ENCODE data around the gene MCF2L2.

DNA sequence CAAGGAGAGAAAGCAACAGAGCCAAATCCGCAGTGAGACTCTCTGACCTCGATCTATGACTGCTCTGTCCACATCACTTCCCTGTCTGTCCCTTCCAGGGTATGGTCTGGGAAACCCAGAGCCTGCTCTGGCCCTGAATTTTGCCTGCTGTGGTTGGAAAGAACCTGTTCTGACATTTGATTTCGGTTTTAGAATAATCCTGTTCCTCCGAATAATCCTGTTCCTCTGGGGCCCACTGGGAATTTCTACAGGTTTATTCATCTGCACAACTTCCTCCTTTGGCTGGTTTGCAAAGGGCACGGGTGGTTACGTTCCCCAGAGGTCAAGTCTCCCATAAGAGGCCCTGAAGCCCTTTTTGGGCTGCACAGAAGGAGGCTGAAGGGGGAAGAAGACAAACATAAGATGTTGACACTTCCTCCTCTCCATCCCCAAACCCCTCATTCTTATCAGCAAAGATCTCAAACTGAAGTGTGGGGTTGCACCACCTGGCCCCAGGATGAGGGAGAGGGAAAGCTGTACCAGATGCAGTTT is 276.5 kb downstream of the MCF2L2 start:
- TF ChIP-seq, protein P1, sequence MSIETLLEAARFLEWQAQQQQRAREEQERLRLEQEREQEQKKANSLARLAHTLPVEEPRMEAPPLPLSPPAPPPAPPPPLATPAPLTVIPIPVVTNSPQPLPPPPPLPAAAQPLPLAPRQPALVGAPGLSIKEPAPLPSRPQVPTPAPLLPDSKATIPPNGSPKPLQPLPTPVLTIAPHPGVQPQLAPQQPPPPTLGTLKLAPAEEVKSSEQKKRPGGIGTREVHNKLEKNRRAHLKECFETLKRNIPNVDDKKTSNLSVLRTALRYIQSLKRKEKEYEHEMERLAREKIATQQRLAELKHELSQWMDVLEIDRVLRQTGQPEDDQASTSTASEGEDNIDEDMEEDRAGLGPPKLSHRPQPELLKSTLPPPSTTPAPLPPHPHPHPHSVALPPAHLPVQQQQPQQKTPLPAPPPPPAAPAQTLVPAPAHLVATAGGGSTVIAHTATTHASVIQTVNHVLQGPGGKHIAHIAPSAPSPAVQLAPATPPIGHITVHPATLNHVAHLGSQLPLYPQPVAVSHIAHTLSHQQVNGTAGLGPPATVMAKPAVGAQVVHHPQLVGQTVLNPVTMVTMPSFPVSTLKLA (conservative IDR thresholded peaks at IDR 0.05), result no peak
- TF ChIP-seq MXI1 (IDR thresholded peaks at IDR 0.05; ENCODE audit: low read depth, low read length), result no peak
- TF ChIP-seq NBN (IDR thresholded peaks at IDR 0.05; ENCODE audit: low read depth), result no peak
- TF ChIP-seq, protein P2, sequence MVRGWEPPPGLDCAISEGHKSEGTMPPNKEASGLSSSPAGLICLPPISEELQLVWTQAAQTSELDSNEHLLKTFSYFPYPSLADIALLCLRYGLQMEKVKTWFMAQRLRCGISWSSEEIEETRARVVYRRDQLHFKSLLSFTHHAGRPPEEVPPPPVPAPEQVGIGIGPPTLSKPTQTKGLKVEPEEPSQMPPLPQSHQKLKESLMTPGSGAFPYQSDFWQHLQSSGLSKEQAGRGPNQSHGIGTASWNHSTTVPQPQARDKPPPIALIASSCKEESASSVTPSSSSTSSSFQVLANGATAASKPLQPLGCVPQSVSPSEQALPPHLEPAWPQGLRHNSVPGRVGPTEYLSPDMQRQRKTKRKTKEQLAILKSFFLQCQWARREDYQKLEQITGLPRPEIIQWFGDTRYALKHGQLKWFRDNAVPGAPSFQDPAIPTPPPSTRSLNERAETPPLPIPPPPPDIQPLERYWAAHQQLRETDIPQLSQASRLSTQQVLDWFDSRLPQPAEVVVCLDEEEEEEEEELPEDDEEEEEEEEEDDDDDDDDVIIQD (CRISPR knock-in tag; IDR thresholded peaks at IDR 0.05), result no peak
- no peak for TF ChIP-seq SREBF1 (IDR thresholded peaks at IDR 0.05; ENCODE audit: borderline replicate concordance, low read depth, low read length)
